ENCODE results near the gene HAUS3.

HAUS3 gene

DNA sequence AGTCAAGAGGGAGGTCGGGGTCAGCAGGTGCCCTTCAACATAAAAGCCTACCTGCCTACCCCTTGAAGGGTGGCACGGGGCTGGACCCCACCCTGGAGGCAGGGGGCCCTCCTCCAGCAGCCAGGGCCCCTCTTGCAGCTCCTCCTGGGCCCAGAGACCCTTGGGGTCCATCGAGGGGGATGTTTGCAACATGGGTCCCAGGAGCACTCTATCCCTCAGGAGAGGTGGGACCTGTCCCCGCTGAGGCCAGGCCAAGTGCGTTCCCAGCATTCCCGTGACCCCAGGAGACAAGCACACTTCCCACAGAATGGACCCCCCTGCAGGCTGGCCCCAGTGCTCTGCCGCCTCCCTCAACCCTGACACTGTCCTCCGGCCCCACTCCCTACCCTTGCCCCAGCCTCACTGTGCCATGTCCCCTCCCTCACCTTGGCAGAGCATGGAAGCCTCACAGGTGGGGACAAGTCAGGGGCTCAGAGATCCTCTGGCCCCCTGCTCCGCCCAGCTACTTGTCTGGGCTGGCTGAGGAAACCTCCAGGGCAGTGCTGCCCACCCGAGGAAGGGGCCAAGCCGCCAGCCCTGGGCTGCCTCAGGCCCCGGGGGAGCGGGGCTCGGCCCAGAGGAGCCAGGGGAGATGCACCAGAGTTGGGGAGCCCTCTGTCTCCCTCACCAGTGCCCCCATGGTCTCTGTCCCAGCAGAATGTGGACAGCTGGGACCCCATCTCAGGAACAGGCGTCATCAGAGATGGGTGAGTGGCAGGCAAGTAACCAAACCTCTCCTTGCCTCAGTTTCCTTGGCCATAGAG is 17.8 kb upstream of the HAUS3 start:
- peak; percentile 15 to 67 for DNase-seq
- Histone ChIP-seq H3K4me1 (peaks cover 3 to 77% (median 65%) of the 10 kb centered on the region in 4 donors), H3K4me3 (peak overlapping the region; percentile 93 to 95), H3K36me3 (peaks cover 0 to 11% (median 10%) of the 10 kb centered on the region in 3 donors), H3K27me3 (peaks cover 0 to 3% of the 10 kb centered on the region in 2 donors), H3K27ac (peak overlapping the region; percentile 95 to 96), H3K9me3 (no peaks in the 10 kb centered on the region)
- TF ChIP-seq, protein P1, sequence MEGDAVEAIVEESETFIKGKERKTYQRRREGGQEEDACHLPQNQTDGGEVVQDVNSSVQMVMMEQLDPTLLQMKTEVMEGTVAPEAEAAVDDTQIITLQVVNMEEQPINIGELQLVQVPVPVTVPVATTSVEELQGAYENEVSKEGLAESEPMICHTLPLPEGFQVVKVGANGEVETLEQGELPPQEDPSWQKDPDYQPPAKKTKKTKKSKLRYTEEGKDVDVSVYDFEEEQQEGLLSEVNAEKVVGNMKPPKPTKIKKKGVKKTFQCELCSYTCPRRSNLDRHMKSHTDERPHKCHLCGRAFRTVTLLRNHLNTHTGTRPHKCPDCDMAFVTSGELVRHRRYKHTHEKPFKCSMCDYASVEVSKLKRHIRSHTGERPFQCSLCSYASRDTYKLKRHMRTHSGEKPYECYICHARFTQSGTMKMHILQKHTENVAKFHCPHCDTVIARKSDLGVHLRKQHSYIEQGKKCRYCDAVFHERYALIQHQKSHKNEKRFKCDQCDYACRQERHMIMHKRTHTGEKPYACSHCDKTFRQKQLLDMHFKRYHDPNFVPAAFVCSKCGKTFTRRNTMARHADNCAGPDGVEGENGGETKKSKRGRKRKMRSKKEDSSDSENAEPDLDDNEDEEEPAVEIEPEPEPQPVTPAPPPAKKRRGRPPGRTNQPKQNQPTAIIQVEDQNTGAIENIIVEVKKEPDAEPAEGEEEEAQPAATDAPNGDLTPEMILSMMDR (IDR thresholded peaks at IDR 0.05) = no peak
- intact Hi-C loops (cut with DNase I; ENCODE audit: low total_unique reads) = loop anchor here (10.0 kb wide), 1 partner anchor 255 kb away; the partner anchor contains the start of gene NELFA

- H3K4me1 ChIP-seq = peaks cover 3 to 76% (median 67%) of the 10 kb centered on the region in 4 donors
- H3K27me3 ChIP-seq = peaks cover 0 to 3% of the 10 kb centered on the region in 2 donors
- intact Hi-C loops (cut with DNase I; ENCODE audit: low total_unique reads) = no loop called here
- H3K36me3 ChIP-seq = peaks cover 3 to 16% (median 13%) of the 10 kb centered on the region in 3 donors
- peak; percentile 24 to 74 for DNase-seq
- peak overlapping the region; percentile 93 to 95 for H3K4me3 ChIP-seq
- H3K9me3 ChIP-seq = no peaks in the 10 kb centered on the region
- TF ChIP-seq, protein P1 (IDR thresholded peaks at IDR 0.05) = no peak
- H3K27ac ChIP-seq = peak overlapping the region; percentile 95 to 96
These were observed 17.2 kb upstream of the HAUS3 start for GRCh38 chr4:2259036-2259540.

DNA sequence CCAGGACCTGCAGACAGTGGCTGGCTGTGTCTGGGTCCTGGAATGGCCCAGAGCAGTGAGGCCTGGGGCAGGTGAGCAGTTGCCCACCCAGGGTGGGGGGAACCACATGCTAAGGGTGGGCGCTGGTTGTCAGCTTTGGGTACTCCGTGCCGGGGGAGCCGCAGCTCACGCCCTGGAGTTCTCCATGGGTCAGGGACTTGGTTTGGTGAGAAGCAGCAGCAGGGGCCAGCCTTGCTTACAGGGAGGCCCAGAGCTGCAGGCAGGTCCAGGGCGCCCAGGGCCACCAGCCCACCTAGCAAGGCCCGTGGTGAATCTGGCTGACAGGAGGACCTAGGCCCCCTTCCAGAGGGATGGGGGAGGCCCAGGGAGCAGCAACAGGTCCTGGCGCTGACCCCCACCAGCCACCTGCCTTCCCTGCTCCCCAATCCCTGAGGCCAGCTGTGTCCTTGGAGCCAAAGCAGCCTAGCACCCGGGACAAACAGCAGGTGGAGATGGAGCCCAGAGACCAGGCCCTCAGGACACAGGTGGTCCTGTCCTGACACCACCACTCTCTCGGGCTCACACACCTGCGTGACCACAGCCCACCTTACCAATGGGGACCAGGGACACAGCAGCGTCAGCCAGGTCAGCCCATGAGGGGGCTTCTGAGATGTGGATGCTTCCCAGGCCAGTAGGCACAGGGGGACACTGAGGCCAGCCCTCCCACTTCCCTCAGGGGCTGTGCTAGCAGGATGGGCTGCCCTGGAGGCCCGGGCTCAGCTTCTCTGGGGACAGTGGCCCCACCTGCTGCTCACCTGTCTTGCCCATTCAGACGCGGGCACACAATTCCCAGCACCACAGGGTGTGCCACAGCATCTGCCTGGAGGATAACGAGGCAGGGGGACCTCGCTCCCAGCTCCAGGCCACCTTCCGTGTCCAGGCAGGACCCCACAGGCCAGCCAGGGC is 16.4 kb upstream of the HAUS3 start:
- Histone ChIP-seq H3K27ac (peak overlapping the region; percentile 95 to 96), H3K4me1 (peaks cover 3 to 78% (median 69%) of the 10 kb centered on the region in 4 donors), H3K9me3 (no peaks in the 10 kb centered on the region), H3K27me3 (peaks cover 0 to 3% of the 10 kb centered on the region in 2 donors), H3K4me3 (peak overlapping the region; percentile 93 to 95), H3K36me3 (peaks cover 10 to 23% (median 20%) of the 10 kb centered on the region in 3 donors)
- intact Hi-C loops (cut with DNase I; ENCODE audit: low total_unique reads) = no loop called here
- TF ChIP-seq, protein P1 (IDR thresholded peaks at IDR 0.05) = no peak
- DNase-seq = peak; percentile 18 to 69

GRCh38 chr4:2257361-2258081 is 15.6 kb upstream of the HAUS3 start:
- peak overlapping the region; percentile 95 to 96 for H3K27ac ChIP-seq
- H3K9me3 ChIP-seq = no peaks in the 10 kb centered on the region
- peaks cover 3 to 74% (median 66%) of the 10 kb centered on the region in 4 donors for H3K4me1 ChIP-seq
- intact Hi-C loops (cut with DNase I; ENCODE audit: low total_unique reads) = no loop called here
- peak overlapping the region; percentile 8 to 43 for H3K4me3 ChIP-seq
- peaks cover 0 to 3% of the 10 kb centered on the region in 2 donors for H3K27me3 ChIP-seq
- DNase-seq = peak; percentile 21 to 71
- H3K36me3 ChIP-seq = peaks cover 13 to 32% (median 29%) of the 10 kb centered on the region in 3 donors
- TF ChIP-seq, protein P1 (IDR thresholded peaks at IDR 0.05) = no peak
